KMS-11 (cell line): ENCODE measurements around the gene TGFA.

Experiments
- H2AFZ ChIP-seq: fragments of 200-600 bp; sonication (generic); 2 replicates; pipeline ENCODE4 v1.6.1; 2016; ENCODE audit warnings: antibody characterized with exemption, mixed run types, low read depth
- H3K27ac ChIP-seq: fragments of 200-600 bp; sonication (generic); 2 replicates; pipeline ENCODE4 v1.6.1; 2016; ENCODE audit warnings: mild to moderate bottlenecking, mixed run types
- H3K27me3 ChIP-seq: fragments of 200-600 bp; sonication (generic); 2 replicates; pipeline ENCODE4 v1.6.1; 2017; ENCODE audit warnings: mild to moderate bottlenecking, low read depth, mixed run types, moderate library complexity; ENCODE audit not compliant: insufficient read depth
- H3K36me3 ChIP-seq: fragments of 200-600 bp; sonication (generic); 2 replicates; pipeline ENCODE4 v1.6.1; 2017; ENCODE audit warnings: mild to moderate bottlenecking, mixed run types; ENCODE audit not compliant: insufficient read depth
- H3K4me1 ChIP-seq: fragments of 200-600 bp; sonication (generic); 2 replicates; pipeline ENCODE4 v1.6.1; 2016; ENCODE audit warnings: mild to moderate bottlenecking, low read depth, mixed run types; ENCODE audit not compliant: poor library complexity, severe bottlenecking
- H3K4me2 ChIP-seq: fragments of 200-600 bp; sonication (generic); 2 replicates; pipeline ENCODE4 v1.7.0; 2016; ENCODE audit warnings: mild to moderate bottlenecking, mixed run types
- H3K4me3 ChIP-seq: fragments of 200-600 bp; sonication (generic); IDR thresholded peaks from 2 replicates; pipeline ENCODE4 v1.6.1; 2017; ENCODE audit warnings: low read depth, low read length, mixed read lengths; ENCODE audit not compliant: insufficient read depth
- H3K79me2 ChIP-seq: fragments of 200-600 bp; sonication (generic); 2 replicates; pipeline ENCODE4 v1.6.1; 2016; ENCODE audit warnings: low read depth, mixed run types; ENCODE audit not compliant: insufficient read depth
- H3K9ac ChIP-seq: fragments of 200-600 bp; sonication (generic); 2 replicates; pipeline ENCODE4 v1.6.1; 2016; ENCODE audit warnings: mild to moderate bottlenecking, mixed run types
- H4K20me1 ChIP-seq: fragments of 200-600 bp; sonication (generic); 2 replicates; pipeline ENCODE4 v1.6.1; 2016; ENCODE audit warnings: mild to moderate bottlenecking, mixed run types; ENCODE audit not compliant: insufficient read depth
- TF ChIP-seq, protein P1 (sequence below): fragments of 200-600 bp; sonication (generic); conservative IDR thresholded peaks from 2 replicates; pipeline ENCODE4 v1.6.1; 2017; ENCODE audit warnings: low read depth, mild to moderate bottlenecking, antibody characterized with exemption, low read length, moderate library complexity, mixed read lengths

Gene TGFA

DNA sequence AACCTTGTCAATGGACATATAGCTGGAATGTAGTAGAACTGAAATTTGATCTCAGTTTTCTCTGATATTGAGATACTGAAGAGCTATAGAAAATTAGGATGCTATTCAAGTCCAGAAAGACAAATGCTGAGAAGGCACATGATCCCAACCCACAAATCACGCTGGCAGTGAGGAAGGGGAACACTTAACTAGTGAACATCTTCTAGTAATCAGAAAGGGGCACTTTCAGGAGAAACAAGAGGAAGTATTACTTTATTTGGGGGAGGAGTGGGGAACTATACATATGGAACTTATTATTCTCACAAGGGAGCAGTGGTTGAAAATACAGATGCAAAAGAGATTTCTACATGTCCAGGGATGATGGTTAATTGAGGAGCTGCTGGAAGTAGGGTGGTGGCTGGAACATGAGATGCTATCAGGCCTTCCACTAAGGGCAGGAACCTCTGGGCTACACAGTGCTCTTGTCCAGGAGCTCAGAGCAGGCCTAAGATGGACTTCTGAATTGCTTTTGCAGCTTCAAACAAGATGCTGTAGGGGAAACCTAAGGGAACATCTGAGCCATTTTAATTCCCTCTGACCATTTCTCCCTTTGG is 79.3 kb downstream of the TGFA start:
- no peaks in the 10 kb centered on the region for H3K79me2 ChIP-seq
- H3K9ac ChIP-seq: no peak overlapping the region
- TF ChIP-seq, protein P1, sequence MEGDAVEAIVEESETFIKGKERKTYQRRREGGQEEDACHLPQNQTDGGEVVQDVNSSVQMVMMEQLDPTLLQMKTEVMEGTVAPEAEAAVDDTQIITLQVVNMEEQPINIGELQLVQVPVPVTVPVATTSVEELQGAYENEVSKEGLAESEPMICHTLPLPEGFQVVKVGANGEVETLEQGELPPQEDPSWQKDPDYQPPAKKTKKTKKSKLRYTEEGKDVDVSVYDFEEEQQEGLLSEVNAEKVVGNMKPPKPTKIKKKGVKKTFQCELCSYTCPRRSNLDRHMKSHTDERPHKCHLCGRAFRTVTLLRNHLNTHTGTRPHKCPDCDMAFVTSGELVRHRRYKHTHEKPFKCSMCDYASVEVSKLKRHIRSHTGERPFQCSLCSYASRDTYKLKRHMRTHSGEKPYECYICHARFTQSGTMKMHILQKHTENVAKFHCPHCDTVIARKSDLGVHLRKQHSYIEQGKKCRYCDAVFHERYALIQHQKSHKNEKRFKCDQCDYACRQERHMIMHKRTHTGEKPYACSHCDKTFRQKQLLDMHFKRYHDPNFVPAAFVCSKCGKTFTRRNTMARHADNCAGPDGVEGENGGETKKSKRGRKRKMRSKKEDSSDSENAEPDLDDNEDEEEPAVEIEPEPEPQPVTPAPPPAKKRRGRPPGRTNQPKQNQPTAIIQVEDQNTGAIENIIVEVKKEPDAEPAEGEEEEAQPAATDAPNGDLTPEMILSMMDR: no peak
- no peak overlapping the region for H3K4me2 ChIP-seq
- no peak overlapping the region for H3K4me3 ChIP-seq
- no peak overlapping the region for H2AFZ ChIP-seq
- H3K36me3 ChIP-seq: no peaks in the 10 kb centered on the region
- no peak overlapping the region for H3K27ac ChIP-seq
- no peaks in the 10 kb centered on the region for H4K20me1 ChIP-seq
- no peaks in the 10 kb centered on the region for H3K4me1 ChIP-seq
- no peaks in the 10 kb centered on the region for H3K27me3 ChIP-seq

DNA sequence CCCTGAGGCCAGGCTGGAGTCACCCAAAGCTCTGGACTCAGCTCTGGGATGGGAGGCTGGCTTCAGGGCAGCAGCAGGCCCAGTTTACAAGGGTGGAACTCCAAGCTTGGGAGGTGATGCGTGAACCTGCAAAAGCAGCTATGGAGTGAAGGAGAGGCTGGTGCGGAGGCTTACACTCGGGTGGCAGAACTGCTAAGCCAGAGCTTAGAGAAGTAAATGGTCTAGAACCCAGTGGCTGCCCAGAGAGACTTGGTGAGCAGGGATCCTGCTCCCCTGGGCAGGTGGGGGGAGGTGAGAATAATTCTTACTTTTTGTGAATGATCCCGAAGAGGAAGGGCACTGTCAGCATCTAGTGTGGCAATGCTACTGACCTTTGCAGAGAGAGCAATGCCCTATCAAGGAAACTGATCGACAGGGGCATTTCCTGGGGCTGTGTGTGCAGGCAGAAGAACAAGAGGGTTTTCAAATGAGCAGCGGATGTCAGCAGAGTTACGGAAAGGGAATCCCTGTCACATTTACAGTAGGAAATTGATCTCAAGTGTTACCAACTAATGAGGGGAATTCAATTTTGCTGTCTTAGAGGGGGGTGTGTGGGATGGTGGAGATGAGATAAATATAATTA is 80.4 kb downstream of the TGFA start:
- Histone ChIP-seq H3K4me3 (no peak overlapping the region), H3K79me2 (no peaks in the 10 kb centered on the region), H3K36me3 (no peaks in the 10 kb centered on the region), H3K4me1 (no peaks in the 10 kb centered on the region), H3K27me3 (no peaks in the 10 kb centered on the region), H3K4me2 (no peak overlapping the region), H3K27ac (no peak overlapping the region), H3K9ac (no peak overlapping the region), H4K20me1 (no peaks in the 10 kb centered on the region), H2AFZ (no peak overlapping the region)
- TF ChIP-seq, protein P1: no peak

DNA sequence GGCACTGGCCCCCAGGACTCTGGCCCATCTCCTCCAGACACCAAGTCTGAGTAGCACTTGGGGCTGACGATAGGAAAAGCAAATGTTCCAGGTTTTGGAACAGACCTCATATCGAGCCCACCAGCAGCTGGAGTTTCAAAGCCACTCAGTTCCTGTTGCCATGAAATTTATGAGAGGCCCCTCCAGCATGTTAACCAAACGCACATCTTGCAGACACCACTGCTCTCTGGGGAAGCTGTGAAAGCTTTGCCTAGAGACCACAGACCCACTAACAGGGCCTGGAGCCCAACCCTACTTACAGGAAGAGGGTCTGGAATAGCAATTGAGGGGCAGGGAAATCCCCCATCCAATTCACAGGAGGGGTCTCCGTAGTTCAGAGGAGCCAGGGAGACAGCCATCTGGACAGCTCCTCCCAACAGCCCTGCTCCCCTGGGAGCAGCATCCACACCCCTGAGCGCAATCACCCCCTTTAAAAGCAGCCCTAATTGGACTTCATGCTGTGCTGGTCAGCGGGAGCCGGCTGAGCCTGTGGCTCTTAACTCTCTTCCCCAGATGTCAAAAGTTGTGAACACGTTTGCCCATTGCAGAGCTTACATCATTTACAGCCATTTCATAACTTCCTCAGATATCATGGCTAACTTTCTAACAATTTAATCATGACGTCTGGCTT is 81.3 kb downstream of the TGFA start:
- TF ChIP-seq, protein P1: no peak
- Histone ChIP-seq H3K27ac (no peak overlapping the region), H4K20me1 (no peaks in the 10 kb centered on the region), H3K4me2 (no peak overlapping the region), H2AFZ (no peak overlapping the region), H3K4me1 (no peaks in the 10 kb centered on the region), H3K27me3 (no peaks in the 10 kb centered on the region), H3K9ac (no peak overlapping the region), H3K4me3 (no peak overlapping the region), H3K79me2 (no peaks in the 10 kb centered on the region), H3K36me3 (no peaks in the 10 kb centered on the region)

DNA sequence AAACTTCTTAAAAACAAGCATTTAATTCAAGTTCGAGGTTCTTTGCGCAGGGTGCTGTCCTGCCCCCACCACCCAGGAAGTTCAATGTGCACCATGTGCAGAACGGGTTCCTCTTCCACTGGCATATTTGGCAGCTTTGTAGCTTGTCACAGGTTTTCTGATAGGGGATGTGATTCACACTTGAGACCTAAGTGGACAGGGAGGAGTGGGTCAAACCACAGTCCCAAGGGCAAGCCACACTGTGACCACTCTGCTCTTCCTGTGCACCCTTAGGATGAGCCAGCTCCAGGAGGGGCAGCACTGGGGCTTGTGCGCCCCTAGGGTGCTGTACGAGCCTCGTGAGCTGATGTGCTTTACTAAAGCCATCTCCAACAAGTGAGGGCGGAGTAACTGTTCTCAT is 82.5 kb downstream of the TGFA start:
- H3K4me1 ChIP-seq: no peaks in the 10 kb centered on the region
- no peak overlapping the region for H3K9ac ChIP-seq
- H3K36me3 ChIP-seq: no peaks in the 10 kb centered on the region
- no peak overlapping the region for H3K4me2 ChIP-seq
- H4K20me1 ChIP-seq: no peaks in the 10 kb centered on the region
- no peak overlapping the region for H2AFZ ChIP-seq
- H3K27ac ChIP-seq: no peak overlapping the region
- no peaks in the 10 kb centered on the region for H3K27me3 ChIP-seq
- no peak overlapping the region for H3K4me3 ChIP-seq
- no peaks in the 10 kb centered on the region for H3K79me2 ChIP-seq
- TF ChIP-seq, protein P1: no peak
